OCI-LY3 (cell line): ENCODE data around the gene TSPAN11.

Experiments used
- H2AFZ ChIP-seq: fragments of 200-600, 300-600 bp; shearing (Covaris generic); 2 replicates; pipeline ENCODE4 v1.6.0; 2014; ENCODE audit warnings: antibody characterized with exemption, low read depth, low read length
- H3K27ac ChIP-seq: fragments of 200-600, 300-600 bp; sonication (generic); 2 replicates; pipeline ENCODE4 v1.5.1; 2014; ENCODE audit warnings: mild to moderate bottlenecking, low read length, moderate library complexity, mixed read lengths
- H3K27me3 ChIP-seq: fragments of 200-600, 300-600 bp; sonication (generic); 2 replicates; pipeline ENCODE4 v1.6.1; 2014; ENCODE audit warnings: low read depth, low read length, mixed read lengths
- H3K36me3 ChIP-seq: fragments of 200-600, 300-600 bp; sonication (generic); replicated peaks from 2 replicates; pipeline ENCODE3; 2014; ENCODE audit warnings: low read depth, low read length, mixed read lengths
- H3K4me1 ChIP-seq: fragments of 300-600, 200-600 bp; sonication (generic); 2 replicates; pipeline ENCODE4 v1.6.1; 2014; ENCODE audit warnings: low read length, mixed read lengths
- H3K4me2 ChIP-seq: fragments of 200-600, 300-600 bp; sonication (generic); 2 replicates; pipeline ENCODE4 v1.6.1; 2014; ENCODE audit warnings: low read length, mixed read lengths
- H3K4me3 ChIP-seq: fragments of 300-600, 200-600 bp; sonication (generic); 2 replicates; pipeline ENCODE4 v1.5.1; 2014; ENCODE audit warnings: antibody characterized with exemption, mild to moderate bottlenecking, low read length, moderate library complexity
- H3K79me2 ChIP-seq: fragments of 300-600, 200-600 bp; shearing (Covaris generic); 2 replicates; pipeline ENCODE4 v1.6.1; 2014; ENCODE audit warnings: mild to moderate bottlenecking, low read length, mixed read lengths
- H3K9ac ChIP-seq: fragments of 300-600, 200-600 bp; shearing (Covaris generic); 2 replicates; pipeline ENCODE4 v1.6.0; 2014; ENCODE audit warnings: mild to moderate bottlenecking, low read length, moderate library complexity
- H3K9me3 ChIP-seq: fragments of 200-600, 300-600 bp; shearing (Covaris generic); 2 replicates; pipeline ENCODE4 v1.6.1; 2014; ENCODE audit warnings: low read length, mixed read lengths; ENCODE audit not compliant: insufficient read depth
- H4K20me1 ChIP-seq: fragments of 200-600, 300-600 bp; sonication (generic); 2 replicates; pipeline ENCODE4 v1.6.1; 2016; ENCODE audit warnings: low read length, mixed read lengths; ENCODE audit not compliant: insufficient read depth
- CTCF ChIP-seq: fragments of 200-600, 300-600 bp; sonication (generic); IDR thresholded peaks from 2 replicates; pipeline ENCODE4 v1.5.1; 2014; ENCODE audit warnings: antibody characterized with exemption, low read length, low read depth
- EZH2phosphoT487 ChIP-seq: fragments of 200-600 bp; shearing (Covaris generic); IDR thresholded peaks from 2 replicates; pipeline ENCODE4 v1.6.1; 2018; ENCODE audit warnings: antibody characterized with exemption, mixed run types, low read depth

The TSPAN11 gene

GRCh38 chr12:30939234-30939633, 12.7 kb downstream of the TSPAN11 start:
- H3K36me3 ChIP-seq, result no peaks in the 10 kb centered on the region
- no peak overlapping the region for H3K27ac ChIP-seq
- no peak overlapping the region for H2AFZ ChIP-seq
- H4K20me1 ChIP-seq, result no peaks in the 10 kb centered on the region
- no peaks in the 10 kb centered on the region for H3K79me2 ChIP-seq
- no peaks in the 10 kb centered on the region for H3K4me1 ChIP-seq
- no peak overlapping the region for H3K4me3 ChIP-seq
- no peaks in the 10 kb centered on the region for H3K9me3 ChIP-seq
- TF ChIP-seq CTCF, result no peak
- no peak for TF ChIP-seq EZH2phosphoT487
- H3K4me2 ChIP-seq, result no peak overlapping the region
- H3K27me3 ChIP-seq, result peaks cover 17% of the 10 kb centered on the region; the same call in 1 of the 2 replicates
- no peak overlapping the region for H3K9ac ChIP-seq

GRCh38 chr12:30942486-30942885, 15.9 kb downstream of the TSPAN11 start:
- TF ChIP-seq CTCF (no peak), EZH2phosphoT487 (no peak)
- Histone ChIP-seq H3K36me3 (no peaks in the 10 kb centered on the region), H3K27ac (no peak overlapping the region), H3K9me3 (no peaks in the 10 kb centered on the region), H3K4me2 (no peak overlapping the region), H2AFZ (no peak overlapping the region), H4K20me1 (no peaks in the 10 kb centered on the region), H3K27me3 (peaks cover 10% of the 10 kb centered on the region; the same call in 1 of the 2 replicates), H3K9ac (no peak overlapping the region), H3K4me1 (no peaks in the 10 kb centered on the region), H3K79me2 (no peaks in the 10 kb centered on the region), H3K4me3 (no peak overlapping the region)

- TF ChIP-seq CTCF (no peak), EZH2phosphoT487 (no peak)
- Histone ChIP-seq H3K9ac (no peak overlapping the region), H3K9me3 (no peaks in the 10 kb centered on the region), H3K4me1 (no peaks in the 10 kb centered on the region), H3K27me3 (0 out of 2 replicates have a peak, but pooled peaks cover 7% of the 10 kb centered on the region), H4K20me1 (no peaks in the 10 kb centered on the region), H3K27ac (no peak overlapping the region), H3K79me2 (no peaks in the 10 kb centered on the region), H2AFZ (no peak overlapping the region), H3K36me3 (no peaks in the 10 kb centered on the region), H3K4me2 (no peak overlapping the region), H3K4me3 (no peak overlapping the region)
Measured at GRCh38 chr12:30942936-30943335, 16.4 kb downstream of the TSPAN11 start.

- H2AFZ ChIP-seq, result no peak overlapping the region
- H3K27ac ChIP-seq, result no peak overlapping the region
- H3K4me2 ChIP-seq, result no peak overlapping the region
- no peak overlapping the region for H3K4me3 ChIP-seq
- no peak overlapping the region for H3K9ac ChIP-seq
- no peaks in the 10 kb centered on the region for H4K20me1 ChIP-seq
- no peaks in the 10 kb centered on the region for H3K9me3 ChIP-seq
- no peaks in the 10 kb centered on the region for H3K4me1 ChIP-seq
- no peaks in the 10 kb centered on the region for H3K36me3 ChIP-seq
- H3K79me2 ChIP-seq, result no peaks in the 10 kb centered on the region
- no peaks in the 10 kb centered on the region for H3K27me3 ChIP-seq
- no peak for TF ChIP-seq CTCF
- TF ChIP-seq EZH2phosphoT487, result no peak
Measured at GRCh38 chr12:30945443-30946164, 19.1 kb downstream of the TSPAN11 start.
